LHCN-M2 (cell line): ENCODE measurements around the gene MYB. TPM values are rescaled to one million over a fixed set of nuclear protein-coding genes. Genes with fewer than 3 reads are reported as not detected.
"Not testable (repeated sequence)": the region's sequence is repeated elsewhere in the genome, so short reads cannot be mapped to it uniquely, and the experiment has no call there.

Source experiments
- DNase-seq: peaks from one replicate; pipeline ENCODE4 v3.0.0-alpha.2; 2012; ENCODE audit warnings: low read depth
- total RNA-seq: library from RNA; depleted of rRNA; stranded (reverse); fragments of >200 nt; gene quantifications from 2 replicates; pipeline ENCODE4 v1.2.3, GENCODE V29; 2014

The MYB gene
- total RNA-seq, 1 experiment from 2014 or later, result 2.0 TPM

DNA sequence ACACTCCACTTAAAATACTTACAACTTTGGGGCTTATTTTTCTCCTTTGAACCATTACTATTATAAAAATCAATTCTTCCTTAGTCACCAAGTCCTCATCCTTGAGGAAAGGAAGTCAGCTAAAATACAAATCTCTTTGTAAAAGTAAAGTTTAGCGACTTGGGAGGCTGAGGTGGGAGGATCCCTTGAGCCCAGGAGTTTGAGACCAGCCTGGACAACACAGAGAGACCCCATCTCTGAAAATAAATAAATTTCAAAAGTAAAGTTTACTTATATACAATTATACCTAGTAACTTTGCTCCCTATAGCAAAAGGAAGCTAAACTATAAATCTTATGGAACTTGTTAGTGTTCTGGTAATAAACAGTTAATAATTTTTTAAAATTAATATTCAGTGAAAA lies 40.4 kb downstream of the MYB start:
- no peak for DNase-seq

DNA sequence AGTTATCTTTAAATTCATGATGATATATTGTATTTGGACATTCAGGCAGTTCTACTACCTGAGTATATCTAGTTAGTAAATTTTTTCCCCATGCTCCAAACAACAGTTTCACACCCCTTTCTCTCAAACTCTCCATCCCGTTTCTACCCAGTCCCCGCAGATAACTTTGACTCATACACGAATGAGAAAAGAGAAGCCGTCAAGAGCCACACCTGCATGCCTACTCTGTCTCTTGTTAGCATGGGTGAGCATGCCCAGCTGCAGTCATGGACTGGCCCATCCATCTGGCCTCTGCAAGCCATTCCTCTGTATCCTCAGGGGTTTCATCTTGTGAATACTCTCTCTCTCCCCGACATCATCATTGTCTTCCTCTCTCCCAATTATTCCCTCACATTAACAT lies 41.5 kb downstream of the MYB start:
- DNase-seq, result no peak

DNA sequence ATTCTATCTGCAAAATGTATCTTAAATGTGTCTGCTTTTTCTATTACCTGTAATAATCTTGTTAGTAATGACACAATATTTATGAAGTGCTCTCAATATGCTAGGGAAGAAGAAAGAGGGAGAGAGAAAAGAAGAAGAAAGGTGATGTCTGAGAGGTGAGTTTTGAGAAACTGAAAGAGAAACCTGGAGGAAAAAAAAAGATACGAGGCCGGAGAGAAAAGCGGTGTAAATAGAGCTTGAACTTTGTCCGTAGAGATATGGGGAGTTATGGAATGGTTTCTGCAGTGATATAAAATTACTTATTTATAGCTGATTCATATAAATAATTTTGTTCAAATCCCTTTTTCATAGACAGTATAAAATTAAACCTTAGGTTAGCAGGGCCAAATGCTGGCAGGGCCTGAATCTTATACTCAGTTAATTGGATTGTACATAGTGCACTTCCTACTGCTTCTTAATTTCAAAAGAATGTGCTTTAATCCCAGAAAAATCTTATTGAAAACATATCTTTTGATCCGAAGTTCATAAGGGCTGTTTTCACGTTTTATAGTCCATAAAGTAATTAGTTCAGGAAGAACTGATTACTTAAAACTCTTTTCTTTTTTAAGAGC lies 43.0 kb downstream of the MYB start:
- DNase-seq, result no peak

DNA sequence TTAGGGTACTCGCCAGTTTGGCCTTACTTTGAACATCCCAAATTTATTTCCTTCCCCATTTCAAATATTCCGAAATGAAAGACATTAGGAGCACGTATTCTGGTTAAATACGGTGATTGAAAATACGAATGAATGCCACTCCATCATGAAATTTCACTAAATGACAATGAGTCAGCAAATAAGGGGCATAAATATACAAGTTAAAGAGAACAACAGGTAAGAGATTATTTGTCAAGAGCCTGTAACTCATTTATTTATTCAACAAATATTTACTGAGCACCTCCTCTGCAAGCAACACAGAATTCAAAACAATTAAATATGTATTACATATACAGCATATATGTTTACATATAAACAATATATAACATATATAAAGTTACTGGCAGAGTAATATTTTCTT lies 44.8 kb downstream of the MYB start:
- no peak for DNase-seq

DNA sequence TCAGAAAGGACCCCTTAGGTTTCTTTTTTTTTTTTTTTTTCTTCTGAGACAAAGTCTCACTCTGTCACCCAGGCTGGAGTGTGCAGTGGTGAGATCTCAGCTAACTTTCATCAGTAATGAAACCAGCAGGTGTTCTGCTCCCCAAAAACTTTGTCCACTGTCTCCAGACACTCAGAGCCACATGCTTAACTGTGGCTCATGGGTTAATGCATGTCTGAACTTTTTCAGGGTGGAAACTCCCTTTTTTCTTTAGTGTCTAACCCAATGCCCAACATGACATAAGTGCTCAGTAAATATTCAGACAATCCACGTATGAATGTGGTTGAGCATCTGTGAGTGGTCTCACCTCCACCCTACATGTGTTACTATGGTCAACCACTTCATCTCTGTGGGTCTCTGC lies 45.4 kb downstream of the MYB start:
- no peak for DNase-seq

DNA sequence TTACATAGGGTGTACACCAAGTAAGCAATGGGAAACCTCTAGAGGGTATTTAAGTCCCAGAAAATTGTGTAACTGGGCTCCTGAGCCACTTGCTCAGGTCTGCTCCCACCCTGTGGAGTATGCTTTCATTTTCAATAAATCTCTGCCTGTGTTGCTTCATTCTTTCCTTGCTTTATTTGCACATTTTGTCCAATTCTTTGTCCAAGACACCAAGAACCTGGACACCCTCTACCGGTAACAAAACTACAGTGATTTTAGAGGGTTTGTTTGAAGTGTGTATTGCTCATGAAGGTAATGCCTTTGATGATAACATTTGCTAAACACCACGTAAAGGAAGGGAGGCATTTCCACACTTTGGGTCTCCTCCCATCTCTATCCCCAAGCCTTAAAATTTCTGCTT lies 46.2 kb downstream of the MYB start:
- DNase-seq, result no peak

DNA sequence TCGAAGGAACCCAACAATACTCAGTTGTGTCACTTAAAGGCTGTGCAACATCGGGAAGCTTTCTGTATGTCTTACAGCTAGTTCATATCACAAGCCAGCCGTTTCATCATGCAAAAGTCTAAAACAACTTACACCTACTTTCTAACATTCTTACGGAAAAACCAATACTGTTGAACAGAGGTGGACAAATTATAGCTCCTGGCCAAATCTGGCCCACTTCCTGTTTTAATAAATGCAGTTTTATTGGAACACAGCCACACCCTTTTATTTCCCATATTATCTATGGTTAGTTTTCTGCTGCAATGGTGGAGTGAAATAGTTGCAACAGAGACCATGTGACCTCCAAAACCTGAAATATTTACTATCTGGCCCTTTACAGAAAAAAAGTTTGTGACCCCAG lies 46.6 kb downstream of the MYB start:
- DNase-seq, result no peak

DNA sequence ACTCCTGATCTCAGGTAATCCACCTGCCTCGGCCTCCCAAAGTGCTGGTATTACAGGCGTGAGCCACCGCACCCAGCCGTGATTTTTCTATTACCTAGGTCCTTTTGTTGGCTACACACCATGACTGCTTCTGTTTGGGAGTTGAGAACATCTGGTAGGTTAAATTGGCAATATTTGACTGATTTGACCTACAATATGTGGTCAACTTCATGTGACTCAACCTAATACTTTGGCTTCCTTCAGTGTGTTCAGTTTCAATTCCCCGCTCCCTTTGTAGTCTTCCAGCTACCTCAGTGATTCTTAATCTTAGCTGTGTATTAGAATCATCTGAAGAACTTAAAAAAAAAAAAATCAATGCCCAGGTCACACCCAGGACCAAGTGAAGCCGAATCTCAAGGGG lies 47.4 kb downstream of the MYB start:
- no peak for DNase-seq

DNA sequence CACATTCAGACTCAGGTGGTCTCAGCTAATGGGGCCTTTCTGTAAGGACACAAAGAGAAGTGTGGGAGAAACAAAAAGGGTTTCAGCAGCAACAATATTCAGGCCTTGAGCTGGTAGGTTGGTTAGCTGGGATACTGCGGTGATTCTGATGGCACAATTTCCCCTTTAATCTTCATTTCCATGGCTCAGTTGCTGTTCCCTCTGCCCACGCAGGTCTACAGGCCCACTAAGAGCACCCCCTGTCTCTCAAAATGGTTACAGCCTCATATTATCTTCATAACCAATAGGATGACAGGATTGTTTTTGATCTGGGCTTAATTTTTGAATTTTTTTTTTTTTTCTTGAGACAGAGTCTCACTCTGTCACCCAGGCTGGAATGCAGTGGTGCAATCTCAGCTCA lies 48.9 kb downstream of the MYB start:
- no peak for DNase-seq

DNA sequence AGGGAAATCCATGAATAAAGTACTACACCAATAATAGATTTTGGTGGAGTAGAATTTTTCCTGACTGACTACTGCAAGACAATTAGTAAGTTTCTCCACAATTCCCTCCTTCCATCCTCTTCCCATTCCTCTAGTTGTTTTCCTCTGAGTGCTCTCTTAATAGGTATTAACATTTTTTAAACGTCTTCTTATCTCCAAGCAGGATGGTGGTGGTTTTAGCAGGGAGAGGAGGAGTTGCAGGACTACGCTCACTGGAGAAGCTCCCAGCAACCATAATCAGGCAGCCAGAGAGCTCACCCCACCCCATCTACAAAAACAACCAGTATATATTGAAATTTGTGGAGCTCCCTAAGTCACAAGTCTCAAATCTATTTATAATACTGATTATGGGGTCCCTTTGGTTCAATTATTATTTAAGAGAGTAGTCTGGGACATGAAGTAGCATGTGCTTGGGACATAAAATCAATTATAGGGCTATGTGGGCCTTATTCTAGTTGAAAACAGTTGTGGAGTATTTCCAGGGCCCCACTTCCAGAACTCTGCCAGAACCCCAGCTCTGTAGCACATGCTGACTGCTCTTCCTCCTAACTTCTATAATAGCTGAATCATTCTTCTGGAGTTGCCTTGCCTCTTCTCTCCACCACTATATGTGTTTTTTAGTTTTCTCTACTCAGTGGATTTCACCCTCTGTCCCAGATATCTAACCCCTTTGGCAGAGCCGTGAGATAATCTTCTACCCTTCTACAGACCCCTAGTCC lies 49.8 kb downstream of the MYB start:
- DNase-seq, result no peak

DNA sequence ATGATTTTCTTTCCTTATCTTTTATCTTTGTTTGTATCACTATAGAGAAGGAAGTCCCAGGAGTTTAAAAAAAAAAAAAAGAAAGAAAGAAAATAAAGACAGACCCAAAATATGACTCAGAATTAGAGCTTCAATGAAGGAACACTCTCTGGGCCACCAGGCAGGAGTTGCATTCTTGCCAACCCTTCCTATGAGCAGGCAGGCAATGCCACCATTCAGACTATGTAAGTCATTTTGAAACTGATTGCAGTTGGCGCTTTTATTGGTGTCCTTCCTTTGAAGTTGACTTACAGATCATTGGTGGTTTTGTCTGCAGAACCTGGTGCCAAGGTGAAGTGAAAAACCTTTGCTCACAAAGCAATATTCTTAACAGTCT lies 50.3 kb downstream of the MYB start:
- peak; percentile 11 for DNase-seq

DNA sequence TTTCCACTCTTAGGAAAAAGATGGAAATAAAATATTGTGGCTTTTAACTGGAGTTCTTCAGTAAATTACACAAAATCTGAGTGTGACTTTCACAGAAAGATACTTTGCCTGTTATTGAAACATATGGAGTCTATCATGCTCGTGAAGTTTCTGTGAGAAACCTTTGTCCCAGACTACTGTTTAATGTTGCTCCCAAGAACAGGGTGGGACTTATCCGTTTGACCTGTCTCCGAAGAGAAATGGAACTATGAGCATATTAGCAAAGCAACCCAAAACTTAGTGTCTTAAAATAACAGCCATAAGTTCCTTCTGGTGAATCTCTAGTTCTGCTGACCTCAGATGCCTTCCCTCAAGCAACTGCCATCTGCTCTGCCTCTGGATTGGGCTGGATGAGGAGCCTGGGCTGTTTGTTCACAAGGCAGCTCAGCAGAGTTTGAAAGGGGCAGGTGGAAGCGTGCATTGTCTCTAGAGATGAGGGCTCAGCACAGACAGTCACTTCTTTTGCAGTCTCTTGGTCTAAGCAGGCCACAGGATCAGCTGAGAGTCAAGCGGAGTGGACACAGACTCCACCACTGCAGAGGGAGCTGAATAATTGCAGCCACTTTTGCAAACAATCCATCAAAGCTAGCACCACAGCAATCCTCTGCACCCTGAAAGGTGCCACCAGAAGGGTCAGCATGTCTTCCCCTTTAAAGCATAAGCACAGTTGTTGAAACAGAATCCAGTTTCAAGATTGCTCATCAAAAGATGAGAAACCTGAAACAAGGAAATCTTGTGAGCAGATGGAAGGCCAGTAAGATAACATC lies 52.8 kb downstream of the MYB start:
- peak; percentile 8 for DNase-seq

DNA sequence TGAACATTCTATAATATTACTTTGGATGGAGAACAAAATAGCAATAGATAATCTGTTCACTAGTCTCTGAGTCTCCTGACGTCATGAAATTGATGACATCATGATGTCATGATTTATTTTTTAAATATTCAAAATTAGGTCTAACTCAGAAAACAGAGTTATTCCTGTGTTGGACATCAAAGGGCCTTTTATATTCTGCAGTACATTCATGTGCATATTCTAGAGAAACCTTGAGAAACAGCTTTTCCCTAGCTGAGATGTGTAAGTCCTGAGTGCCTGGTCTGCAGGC lies 53.3 kb downstream of the MYB start:
- no peak for DNase-seq

DNA sequence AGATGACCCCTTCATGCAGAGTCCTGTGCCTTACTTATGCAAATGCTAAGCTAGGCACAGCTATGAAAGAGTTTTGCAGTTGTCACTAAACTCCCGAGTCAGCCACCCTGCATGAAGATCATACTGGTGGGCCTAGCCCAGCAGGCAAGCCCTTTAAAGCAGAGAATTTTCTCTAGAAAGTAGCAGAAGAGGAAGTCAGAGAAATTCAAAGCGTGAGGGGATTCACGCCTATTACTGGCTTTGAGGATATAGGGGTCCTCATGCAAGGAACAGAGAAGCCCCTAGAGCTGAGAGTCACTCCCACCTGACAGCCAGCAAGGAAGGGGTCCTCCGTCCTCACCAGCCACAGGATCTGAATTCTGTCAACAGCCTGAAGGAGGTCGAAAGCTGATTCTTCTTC lies 54.6 kb downstream of the MYB start:
- DNase-seq, result no peak

DNA sequence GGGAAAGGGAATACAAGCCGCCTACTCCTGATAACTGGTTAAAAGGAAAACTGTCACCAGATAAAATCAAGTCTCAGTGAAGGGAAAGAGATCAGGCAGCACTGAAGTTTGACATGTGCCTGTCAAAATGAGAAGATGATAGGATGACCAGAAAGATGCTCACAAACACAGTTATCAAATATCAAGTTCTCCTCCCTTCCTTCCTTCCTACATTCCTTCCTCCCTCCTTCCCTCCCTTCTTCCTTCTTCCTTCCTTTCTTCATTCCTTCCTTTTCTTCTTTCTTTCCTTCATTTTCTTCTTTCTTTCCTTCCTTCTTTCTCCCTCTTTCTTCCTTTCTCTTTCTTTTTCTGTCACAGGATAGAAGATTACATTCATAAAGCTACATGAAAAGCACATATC lies 55.2 kb downstream of the MYB start:
- DNase-seq, result no peak

DNA sequence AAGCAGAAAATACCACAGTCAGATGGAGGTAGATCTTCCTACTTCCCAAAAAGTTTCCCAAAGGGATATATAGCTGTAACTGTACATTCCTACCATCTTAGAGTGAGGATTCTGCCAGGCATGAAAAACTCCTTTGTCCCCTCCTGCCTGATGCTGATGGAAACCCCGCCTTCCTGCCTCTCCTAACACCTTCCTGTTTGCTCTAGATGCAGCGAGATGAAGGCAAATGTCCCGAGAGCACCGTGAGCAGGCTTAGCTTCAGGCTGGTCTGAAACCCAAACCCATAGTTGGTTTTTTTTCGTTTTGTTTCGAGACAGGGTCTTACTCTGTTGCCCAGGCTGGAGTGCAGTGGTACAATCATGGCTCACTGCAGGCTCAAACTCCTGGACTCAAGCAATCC lies 55.6 kb downstream of the MYB start:
- no peak for DNase-seq

DNA sequence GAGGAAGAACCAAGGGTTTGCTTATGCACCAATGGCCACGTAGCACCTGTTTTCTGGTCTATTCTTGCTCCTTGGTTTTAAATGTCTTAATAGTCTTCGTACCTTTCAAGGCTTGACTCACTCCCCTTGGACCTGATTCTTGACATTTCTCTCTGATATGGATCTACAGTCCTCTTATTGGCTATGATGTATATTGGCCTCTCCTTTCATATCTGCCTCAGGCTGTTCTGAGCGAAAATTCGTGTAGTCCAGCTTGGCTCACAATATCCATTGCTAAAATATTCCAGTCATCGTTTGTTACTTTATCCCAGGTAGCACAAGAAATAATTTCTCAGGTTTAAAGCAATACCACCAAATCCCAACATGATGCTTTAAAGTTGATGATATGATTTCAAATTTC lies 59.6 kb downstream of the MYB start:
- DNase-seq, result no peak

DNA sequence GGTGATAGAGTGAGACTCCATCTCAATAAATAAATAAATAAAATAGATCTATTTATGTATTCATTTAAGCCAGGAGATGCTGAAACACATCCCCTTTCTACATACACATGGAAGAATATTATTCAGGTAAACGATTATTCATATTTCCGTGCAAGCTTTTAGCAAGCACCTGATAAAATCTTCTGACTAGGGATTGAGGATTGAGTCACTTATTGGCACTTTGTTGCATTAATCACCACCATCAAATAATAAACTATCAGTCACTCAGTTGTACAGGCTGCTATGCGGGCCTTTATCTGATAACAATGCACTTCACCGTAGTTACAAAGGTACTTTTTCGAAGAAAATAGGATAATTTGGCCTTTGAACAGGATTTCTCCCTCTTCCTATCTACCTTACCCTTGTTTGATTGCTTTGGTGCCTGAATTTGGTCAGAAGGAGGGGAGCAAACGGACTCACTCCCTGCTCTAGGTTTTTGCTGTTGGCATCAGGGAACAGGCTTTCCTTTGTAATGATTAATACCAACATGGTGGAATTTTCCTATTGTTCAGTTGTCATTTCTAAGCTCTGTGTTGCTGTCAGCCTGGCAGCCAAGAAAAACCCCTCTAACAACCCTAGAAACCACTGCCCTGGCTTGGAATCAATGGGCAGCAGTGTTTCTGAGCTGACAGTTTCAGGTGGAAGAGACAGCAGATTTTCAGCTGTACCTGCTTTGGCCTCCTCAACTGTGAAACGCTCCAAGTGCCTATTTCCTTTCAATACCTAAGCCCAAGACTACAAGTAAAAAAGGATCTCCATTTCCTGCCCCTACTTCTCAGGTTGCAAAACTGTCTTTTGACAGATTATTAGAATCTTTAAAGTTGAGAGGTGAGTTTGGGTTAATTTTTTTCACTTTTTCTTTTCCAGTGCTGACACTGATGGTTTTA lies 63.0 kb downstream of the MYB start:
- no peak for DNase-seq

DNA sequence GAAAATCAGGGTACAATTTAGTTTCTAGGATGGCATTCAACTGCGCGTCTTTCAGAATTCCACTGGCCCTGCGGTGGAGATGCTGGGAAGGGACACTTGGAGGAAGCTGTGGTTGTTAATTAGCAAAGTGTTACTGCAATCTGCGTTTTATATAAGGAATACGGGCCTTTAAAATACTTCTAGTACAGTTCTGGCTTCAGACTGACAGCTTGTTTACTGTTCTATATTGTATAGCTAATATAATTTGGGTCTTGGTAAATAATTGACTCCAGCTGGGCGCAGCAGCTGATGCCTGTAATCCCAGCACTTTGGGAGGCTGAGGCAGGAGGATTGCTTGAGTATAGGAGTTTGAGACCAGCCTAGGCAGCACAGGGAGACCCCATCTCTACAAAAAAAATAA lies 63.7 kb downstream of the MYB start:
- no peak for DNase-seq

DNA sequence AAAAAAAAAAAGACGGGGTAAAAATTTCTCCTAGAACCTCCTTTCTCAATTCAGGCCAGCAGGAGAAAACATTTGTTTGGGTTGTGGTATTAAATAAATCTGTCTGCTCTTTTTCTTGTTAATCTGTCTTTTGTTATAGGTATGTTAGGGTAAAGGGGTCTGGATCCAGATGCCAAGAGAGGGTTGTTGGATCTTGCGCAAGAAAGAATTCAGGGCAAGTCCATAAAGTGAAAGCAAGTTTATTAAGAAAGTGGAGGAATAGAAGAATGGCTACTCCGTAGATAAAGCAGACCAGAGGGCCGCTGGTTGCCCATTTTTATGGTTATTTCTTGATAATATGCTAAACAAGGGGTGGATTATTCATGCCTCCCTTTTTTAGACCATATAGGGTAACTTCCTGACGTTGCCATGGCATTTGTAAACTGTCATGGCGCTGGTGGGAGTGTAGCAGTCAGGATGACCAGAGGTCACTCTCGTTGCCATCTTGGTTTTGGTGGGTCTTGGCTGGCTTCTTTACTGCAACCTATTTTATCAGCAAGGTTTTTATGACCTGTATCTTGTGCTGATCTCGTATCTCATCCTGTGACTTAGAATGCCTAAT lies 65.4 kb downstream of the MYB start:
- not testable (repeated sequence) for DNase-seq

DNA sequence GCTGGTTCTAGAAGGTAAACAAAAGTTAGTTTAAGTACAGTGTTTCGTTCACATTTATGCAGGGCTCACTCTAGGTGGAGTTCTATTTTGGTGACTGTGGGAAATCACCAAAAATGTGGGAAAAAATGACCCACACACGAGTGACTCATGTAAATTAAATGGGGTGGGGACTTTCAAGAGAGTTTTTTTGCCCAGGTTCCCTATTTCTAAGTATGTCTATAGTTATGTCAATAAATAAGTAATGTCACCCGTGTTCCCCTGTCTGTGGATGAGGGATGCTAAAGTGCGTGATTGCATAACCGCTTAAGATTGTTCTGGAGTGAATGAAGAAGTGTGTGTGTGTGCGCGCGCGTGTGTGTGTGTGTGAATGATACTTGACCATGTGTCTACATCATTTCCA lies 69.1 kb downstream of the MYB start:
- no peak for DNase-seq
